Gastroesophageal sphincter (tissue), 3 donors: ENCODE data around the gene HERPUD1.

Experiments
- POLR2A ChIP-seq, 2 donors: fragments of 450-650 bp; IDR thresholded peaks; one replicate each; pipeline ENCODE4 v1.6.1; 2017; ENCODE audit warnings: antibody characterized with exemption in 2 of 2, mild to moderate bottlenecking in 2 of 2, moderate library complexity in 1 of 2
- POLR2AphosphoS5 ChIP-seq: sonication (generic); formaldehyde crosslinking; IDR thresholded peaks from one replicate; pipeline ENCODE4 v1.6.1; 2017; ENCODE audit warnings: antibody characterized with exemption
- TF ChIP-seq, protein P1 (sequence below), 4 experiments: fragments of 200-600 bp in 2 of 4; fragments of 450-650 bp in 2 of 4; sonication (generic) in 1 of 4; IDR thresholded peaks; one replicate each; pipeline ENCODE4 v1.5.1; 2017 to 2019; ENCODE audit warnings: antibody characterized with exemption in 4 of 4, mild to moderate bottlenecking in 2 of 4, moderate library complexity in 2 of 4

DNA sequence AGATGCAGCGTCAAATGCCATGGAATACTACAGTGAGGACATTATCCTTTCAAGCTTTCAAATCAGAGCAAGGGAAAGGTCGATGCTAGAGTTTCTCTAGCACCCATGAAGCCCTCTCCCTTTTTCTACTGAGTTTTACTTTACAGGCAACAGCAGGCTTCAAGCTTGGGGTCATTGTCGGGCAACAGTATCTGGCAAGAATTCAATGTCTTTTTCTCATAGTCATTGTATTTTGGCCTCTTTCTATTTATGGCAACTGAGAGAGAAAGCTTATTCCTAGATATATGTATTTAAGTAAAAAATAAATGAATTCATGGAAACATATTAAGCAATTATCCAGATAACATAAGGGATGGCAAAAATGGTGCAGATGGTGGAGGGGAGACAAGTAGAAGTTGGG, 29.4 kb downstream of the HERPUD1 start:
- TF ChIP-seq, protein P1, sequence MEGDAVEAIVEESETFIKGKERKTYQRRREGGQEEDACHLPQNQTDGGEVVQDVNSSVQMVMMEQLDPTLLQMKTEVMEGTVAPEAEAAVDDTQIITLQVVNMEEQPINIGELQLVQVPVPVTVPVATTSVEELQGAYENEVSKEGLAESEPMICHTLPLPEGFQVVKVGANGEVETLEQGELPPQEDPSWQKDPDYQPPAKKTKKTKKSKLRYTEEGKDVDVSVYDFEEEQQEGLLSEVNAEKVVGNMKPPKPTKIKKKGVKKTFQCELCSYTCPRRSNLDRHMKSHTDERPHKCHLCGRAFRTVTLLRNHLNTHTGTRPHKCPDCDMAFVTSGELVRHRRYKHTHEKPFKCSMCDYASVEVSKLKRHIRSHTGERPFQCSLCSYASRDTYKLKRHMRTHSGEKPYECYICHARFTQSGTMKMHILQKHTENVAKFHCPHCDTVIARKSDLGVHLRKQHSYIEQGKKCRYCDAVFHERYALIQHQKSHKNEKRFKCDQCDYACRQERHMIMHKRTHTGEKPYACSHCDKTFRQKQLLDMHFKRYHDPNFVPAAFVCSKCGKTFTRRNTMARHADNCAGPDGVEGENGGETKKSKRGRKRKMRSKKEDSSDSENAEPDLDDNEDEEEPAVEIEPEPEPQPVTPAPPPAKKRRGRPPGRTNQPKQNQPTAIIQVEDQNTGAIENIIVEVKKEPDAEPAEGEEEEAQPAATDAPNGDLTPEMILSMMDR (IDR thresholded peaks at IDR 0.05): no peak
- TF ChIP-seq POLR2A (IDR thresholded peaks at IDR 0.05): no peak
- TF ChIP-seq POLR2AphosphoS5: no peak
